C4-2B (cell line): Measurements from ENCODE around the gene ZNF365.

ENCODE experiments used
- CTCF ChIP-seq: fragments of 450-650 bp; conservative IDR thresholded peaks from 2 replicates; pipeline ENCODE4 v1.5.1; 2017; ENCODE audit warnings: mild to moderate bottlenecking
- ZFX ChIP-seq: fragments of 450-650 bp; IDR thresholded peaks from 2 replicates; pipeline ENCODE4 v1.6.1; 2017

GRCh38 chr10:62326176-62326575, 48.0 kb upstream of the ZNF365 start:
- no peak for TF ChIP-seq CTCF
- TF ChIP-seq ZFX = no peak
